NB4 (cell line): Measurements from ENCODE around the gene KCNJ8.

Experiments used
- POLR2A ChIP-seq: IDR thresholded peaks from 2 replicates; pipeline ENCODE4 v1.6.1; 2011; ENCODE audit warnings: mild to moderate bottlenecking; ENCODE audit not compliant: insufficient read length; ENCODE audit errors: extremely low read depth
- TF ChIP-seq, protein P1 (sequence below): IDR thresholded peaks from one replicate; pipeline ENCODE4 v1.5.1; 2012; ENCODE audit warnings: low read depth, low read length
- TF ChIP-seq, protein P2 (sequence below): IDR thresholded peaks from 2 replicates; pipeline ENCODE4 v1.6.1; 2011; ENCODE audit warnings: low read depth, low read length

DNA sequence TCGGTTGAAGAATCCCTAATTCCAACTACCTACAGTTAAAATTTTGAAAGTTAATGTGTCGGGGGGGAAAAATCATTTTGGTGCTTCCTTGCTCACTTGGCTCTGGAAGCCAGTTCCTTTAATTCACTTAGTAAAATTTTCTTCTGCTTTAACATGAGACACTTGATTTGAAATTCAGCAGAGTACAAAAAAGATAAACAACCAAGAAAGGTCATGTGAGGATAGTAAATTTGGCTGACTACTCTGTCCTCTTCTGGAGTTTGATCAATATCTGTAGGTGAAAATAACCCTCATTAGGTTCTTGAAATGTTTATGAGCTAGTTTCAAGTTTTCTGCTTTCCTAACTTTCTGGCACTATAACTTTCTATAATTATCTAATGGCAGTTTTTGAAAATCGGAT lies 43.4 kb downstream of the KCNJ8 start:
- TF ChIP-seq, protein P1, sequence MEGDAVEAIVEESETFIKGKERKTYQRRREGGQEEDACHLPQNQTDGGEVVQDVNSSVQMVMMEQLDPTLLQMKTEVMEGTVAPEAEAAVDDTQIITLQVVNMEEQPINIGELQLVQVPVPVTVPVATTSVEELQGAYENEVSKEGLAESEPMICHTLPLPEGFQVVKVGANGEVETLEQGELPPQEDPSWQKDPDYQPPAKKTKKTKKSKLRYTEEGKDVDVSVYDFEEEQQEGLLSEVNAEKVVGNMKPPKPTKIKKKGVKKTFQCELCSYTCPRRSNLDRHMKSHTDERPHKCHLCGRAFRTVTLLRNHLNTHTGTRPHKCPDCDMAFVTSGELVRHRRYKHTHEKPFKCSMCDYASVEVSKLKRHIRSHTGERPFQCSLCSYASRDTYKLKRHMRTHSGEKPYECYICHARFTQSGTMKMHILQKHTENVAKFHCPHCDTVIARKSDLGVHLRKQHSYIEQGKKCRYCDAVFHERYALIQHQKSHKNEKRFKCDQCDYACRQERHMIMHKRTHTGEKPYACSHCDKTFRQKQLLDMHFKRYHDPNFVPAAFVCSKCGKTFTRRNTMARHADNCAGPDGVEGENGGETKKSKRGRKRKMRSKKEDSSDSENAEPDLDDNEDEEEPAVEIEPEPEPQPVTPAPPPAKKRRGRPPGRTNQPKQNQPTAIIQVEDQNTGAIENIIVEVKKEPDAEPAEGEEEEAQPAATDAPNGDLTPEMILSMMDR: no peak
- TF ChIP-seq POLR2A: no peak
- TF ChIP-seq, protein P2, sequence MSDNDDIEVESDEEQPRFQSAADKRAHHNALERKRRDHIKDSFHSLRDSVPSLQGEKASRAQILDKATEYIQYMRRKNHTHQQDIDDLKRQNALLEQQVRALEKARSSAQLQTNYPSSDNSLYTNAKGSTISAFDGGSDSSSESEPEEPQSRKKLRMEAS: no peak
